GM18499 (cell line): ENCODE measurements around the gene SLC35F4.
A peak's percentile ranks its signal among the peaks of the same experiment; 100 is the strongest.

Experiments
- ATAC-seq: cut with Tn5 transposase; IDR thresholded peaks from one replicate; pipeline ENCODE4 v1.9.1; 2021; ENCODE audit warnings: moderate number of reproducible peaks; ENCODE audit not compliant: insufficient read depth, unreplicated experiment

Gene SLC35F4

GRCh38 chr14:57851354-57851753 lies 14.5 kb downstream of the SLC35F4 start:
- no peak for ATAC-seq

GRCh38 chr14:57848786-57849185 lies 17.1 kb downstream of the SLC35F4 start:
- ATAC-seq: no peak

GRCh38 chr14:57848353-57848752 lies 17.5 kb downstream of the SLC35F4 start:
- no peak for ATAC-seq

GRCh38 chr14:57847706-57848105 lies 18.2 kb downstream of the SLC35F4 start:
- ATAC-seq: no peak

- ATAC-seq: no peak
These were observed 18.8 kb downstream of the SLC35F4 start for GRCh38 chr14:57847096-57847495.

- ATAC-seq: no peak
These were observed 19.3 kb downstream of the SLC35F4 start for GRCh38 chr14:57846596-57846995.

GRCh38 chr14:57845802-57846531 lies 19.9 kb downstream of the SLC35F4 start:
- no peak for ATAC-seq

- no peak for ATAC-seq
These were observed 20.6 kb downstream of the SLC35F4 start for GRCh38 chr14:57845316-57845715.

GRCh38 chr14:57837267-57837666 lies 28.6 kb downstream of the SLC35F4 start:
- no peak for ATAC-seq

GRCh38 chr14:57835766-57836165 lies 30.1 kb downstream of the SLC35F4 start:
- ATAC-seq: no peak

GRCh38 chr14:57834961-57835360 lies 30.9 kb downstream of the SLC35F4 start:
- no peak for ATAC-seq

- no peak for ATAC-seq
These were observed 31.8 kb downstream of the SLC35F4 start for GRCh38 chr14:57834001-57834598.

GRCh38 chr14:57833323-57833722 lies 32.6 kb downstream of the SLC35F4 start:
- no peak for ATAC-seq

- ATAC-seq: no peak
These were observed 33.9 kb downstream of the SLC35F4 start for GRCh38 chr14:57831981-57832380.

- ATAC-seq: no peak
These were observed 37.2 kb downstream of the SLC35F4 start for GRCh38 chr14:57828713-57829112.

GRCh38 chr14:57823015-57823660 lies 42.8 kb downstream of the SLC35F4 start:
- ATAC-seq: no peak

- ATAC-seq: no peak
These were observed 43.8 kb downstream of the SLC35F4 start for GRCh38 chr14:57822081-57822480.

GRCh38 chr14:57820581-57820980 lies 45.3 kb downstream of the SLC35F4 start:
- no peak for ATAC-seq

GRCh38 chr14:57818511-57818910 lies 47.4 kb downstream of the SLC35F4 start:
- ATAC-seq: no peak

- peak; percentile 71 for ATAC-seq
These were observed 49.2 kb downstream of the SLC35F4 start for GRCh38 chr14:57816568-57817284.

- no peak for ATAC-seq
These were observed 51.2 kb downstream of the SLC35F4 start for GRCh38 chr14:57814726-57815125.
